Fibroblast of mammary gland (primary cell): ENCODE results near the gene SEMA4F.

ENCODE experiments used
- DNase-seq: peaks from one replicate; pipeline ENCODE4 v3.0.0-alpha.2; 2010; ENCODE audit warnings: low read depth
- H3K4me3 ChIP-seq: 2 replicates; pipeline ENCODE4 v1.5.1; 2011; ENCODE audit warnings: low read depth, mild to moderate bottlenecking, low read length, moderate library complexity; ENCODE audit not compliant: control insufficient read depth
- TF ChIP-seq, protein P1 (sequence below): conservative IDR thresholded peaks from 2 replicates; pipeline ENCODE4 v1.5.1; 2011; ENCODE audit warnings: low read depth, low read length, inconsistent platforms; ENCODE audit not compliant: control insufficient read depth, insufficient read depth

Gene SEMA4F

DNA sequence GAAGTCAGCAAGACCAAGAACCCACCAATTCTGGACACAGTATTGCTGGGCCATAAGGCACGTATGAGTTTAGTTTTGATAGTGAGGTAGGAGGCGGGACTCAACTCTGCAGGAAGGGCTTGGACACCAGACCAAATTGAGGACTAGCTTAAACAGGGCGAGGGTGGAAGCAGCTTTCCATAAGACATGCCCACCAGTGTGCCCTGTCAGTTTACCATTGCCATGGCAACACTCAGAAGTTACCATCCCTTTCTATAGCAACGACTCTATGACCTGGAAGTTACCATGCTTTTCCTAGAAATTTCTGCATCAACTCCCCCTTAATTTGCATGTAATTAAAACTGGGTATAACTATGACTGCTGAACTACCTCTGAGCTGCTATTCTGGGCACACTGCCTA lies 8.7 kb upstream of the SEMA4F start:
- DNase-seq, result no peak
- H3K4me3 ChIP-seq, result no peak overlapping the region
- TF ChIP-seq, protein P1, sequence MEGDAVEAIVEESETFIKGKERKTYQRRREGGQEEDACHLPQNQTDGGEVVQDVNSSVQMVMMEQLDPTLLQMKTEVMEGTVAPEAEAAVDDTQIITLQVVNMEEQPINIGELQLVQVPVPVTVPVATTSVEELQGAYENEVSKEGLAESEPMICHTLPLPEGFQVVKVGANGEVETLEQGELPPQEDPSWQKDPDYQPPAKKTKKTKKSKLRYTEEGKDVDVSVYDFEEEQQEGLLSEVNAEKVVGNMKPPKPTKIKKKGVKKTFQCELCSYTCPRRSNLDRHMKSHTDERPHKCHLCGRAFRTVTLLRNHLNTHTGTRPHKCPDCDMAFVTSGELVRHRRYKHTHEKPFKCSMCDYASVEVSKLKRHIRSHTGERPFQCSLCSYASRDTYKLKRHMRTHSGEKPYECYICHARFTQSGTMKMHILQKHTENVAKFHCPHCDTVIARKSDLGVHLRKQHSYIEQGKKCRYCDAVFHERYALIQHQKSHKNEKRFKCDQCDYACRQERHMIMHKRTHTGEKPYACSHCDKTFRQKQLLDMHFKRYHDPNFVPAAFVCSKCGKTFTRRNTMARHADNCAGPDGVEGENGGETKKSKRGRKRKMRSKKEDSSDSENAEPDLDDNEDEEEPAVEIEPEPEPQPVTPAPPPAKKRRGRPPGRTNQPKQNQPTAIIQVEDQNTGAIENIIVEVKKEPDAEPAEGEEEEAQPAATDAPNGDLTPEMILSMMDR, result no peak

DNA sequence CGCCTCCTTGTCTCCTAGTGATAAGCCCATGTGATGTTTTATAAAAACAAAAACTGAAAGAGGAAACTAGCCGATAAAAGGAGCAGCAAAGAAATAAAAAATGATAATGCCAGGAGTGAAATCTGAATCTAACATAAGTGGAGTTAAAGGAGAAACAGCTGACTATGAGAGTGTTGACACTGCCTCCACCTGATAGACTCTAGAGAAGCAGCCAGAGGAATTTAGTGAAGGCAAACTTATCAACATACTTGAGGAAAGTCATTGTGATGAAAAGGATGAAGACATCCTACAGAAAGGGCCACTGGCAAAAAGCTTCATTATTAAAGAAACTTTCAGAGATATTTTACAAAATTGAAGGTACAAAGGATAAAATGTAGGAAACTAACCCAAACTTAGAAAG lies 7.8 kb upstream of the SEMA4F start:
- TF ChIP-seq, protein P1, result no peak
- no peak overlapping the region for H3K4me3 ChIP-seq
- no peak for DNase-seq

DNA sequence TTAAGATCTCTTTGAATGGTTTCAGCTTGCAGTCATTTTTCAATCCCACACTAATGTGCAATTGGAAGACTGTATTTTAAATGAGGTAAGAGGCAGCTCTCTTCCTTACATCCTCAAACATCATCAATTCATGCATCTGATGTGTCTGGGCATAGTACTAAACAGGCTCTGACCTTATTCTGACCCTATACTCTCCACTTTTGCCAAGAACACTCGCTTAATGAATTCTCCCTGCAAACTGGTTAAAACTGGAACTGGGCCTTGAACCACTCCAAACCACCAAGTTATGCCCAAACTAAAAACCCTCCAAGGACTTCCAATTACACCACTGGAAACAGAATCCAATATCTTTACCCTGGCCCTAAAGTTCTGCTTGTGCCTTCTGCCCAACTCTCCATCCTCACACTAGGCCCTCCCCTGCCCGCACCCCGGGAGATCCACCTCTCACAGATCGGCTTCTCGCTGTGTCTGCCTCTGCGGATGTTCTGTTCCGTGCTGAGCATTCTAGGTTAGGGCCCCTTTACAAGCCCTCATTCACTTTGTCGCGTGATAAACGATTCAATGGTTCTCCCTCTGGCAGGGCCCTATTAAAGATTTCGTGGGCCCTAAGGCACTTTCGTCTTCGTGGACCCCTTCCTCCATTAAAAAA lies 7.1 kb upstream of the SEMA4F start:
- DNase-seq, result no peak
- TF ChIP-seq, protein P1, result no peak
- no peak overlapping the region for H3K4me3 ChIP-seq

DNA sequence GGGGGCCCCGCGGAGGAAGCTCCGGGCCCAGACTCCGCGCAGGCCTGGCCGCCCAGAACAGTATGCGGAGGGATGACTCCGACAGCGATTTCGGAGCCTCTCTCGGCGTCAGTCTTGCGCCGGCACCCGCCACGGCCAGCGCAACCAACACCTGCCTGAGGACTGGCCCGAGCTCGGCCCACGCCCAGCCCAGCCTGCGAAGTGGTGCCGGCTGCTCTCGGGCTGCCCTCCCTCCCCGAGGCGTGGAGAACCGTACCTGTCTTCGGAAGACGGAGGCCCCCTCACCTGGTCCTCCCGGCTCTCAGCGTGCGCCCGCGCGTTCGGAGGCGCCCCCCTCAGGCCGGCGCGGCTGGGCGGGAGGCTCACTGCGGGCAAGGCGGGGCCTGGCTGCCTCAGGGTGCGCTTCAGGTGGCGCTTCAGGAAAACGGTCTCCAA lies 6.0 kb upstream of the SEMA4F start, which contains the start of gene M1AP:
Gene M1AP, minus strand, starts transcription at position 322 of the 435 bp plus-strand sequence. CDS start 8,055 bp downstream, outside the sequence.
- TF ChIP-seq, protein P1, result no peak
- H3K4me3 ChIP-seq, result no peak within 1 kb of the TSS
- no peak for DNase-seq

DNA sequence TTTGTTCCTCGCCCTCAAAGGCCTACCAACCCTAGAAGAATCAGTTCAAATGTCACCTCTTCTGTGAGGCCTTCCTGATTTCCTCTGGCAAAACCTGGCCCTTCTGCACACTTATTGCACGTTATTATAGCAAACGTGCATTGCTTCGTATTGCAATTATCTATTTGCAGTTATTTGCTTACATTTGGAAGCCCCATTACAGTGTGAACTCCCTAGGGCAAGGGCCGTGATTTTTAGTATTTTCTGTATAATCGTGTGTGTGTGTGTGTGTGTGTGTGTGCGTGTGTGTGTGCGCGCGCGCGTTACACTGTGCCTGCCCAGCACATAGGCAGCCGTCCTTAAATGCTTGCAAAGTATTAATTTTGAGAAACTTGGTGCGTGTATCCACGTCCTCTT lies 460 bp upstream of the SEMA4F start:
- TF ChIP-seq, protein P1, result no peak
- DNase-seq, result no peak
- peak overlapping the region; percentile 62 for H3K4me3 ChIP-seq

DNA sequence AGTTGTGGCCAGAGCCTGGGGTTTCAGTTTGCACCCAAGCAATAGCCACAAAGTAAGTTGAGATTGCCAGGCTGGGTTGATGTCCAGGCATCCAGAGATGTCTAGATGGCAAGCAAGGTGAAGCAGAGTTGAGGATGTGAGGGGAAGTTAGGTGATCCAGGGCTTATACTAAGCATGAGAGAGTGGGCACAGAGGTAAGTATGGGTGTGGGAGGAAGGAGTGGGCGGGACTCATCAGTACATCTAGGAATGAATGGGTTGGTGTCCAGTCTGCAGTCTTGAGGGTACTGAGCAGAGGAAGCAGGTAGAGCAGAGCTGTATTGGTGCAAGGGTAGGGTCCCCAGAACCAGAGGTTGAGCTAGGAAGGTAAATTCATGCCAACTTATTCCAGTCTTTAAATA lies 1.5 kb downstream of the SEMA4F start:
- no peak for DNase-seq
- no peak overlapping the region for H3K4me3 ChIP-seq
- TF ChIP-seq, protein P1, result no peak
